COLO829 (cell line): ENCODE data around the gene SIRPD.
"Not testable (repeated sequence)": the region's sequence is repeated elsewhere in the genome, so short reads cannot be mapped to it uniquely, and the experiment has no call there.

Experiments
- DNase-seq: peaks from one replicate; pipeline ENCODE4 v3.0.0; 2012; ENCODE audit warnings: low spot score

SIRPD gene

DNA sequence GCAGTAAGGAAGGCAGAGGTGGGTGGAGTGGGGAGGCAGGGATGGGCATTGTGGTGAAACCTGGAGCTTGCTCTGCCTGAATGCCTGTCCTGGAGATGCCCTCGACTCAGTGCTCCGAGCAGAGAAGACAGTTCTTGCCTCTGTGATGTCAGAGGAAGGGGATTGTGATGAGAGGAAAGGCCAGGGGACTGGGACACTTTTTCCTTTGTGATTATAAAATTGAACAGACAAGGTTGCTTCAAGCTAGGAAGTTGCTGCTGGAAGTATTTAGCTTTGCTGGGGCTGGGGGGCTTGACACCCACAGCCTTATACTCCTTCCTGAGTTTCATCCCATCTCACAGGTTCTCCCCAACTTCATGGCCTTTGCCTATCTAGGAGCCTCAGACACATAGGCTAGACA is at the start of gene SIRPD:
Gene SIRPD, minus strand, starts transcription at position 101 of the 400 bp plus-strand sequence. Its CDS starts 52 bp downstream, at position 49.
- DNase-seq: no peak

DNA sequence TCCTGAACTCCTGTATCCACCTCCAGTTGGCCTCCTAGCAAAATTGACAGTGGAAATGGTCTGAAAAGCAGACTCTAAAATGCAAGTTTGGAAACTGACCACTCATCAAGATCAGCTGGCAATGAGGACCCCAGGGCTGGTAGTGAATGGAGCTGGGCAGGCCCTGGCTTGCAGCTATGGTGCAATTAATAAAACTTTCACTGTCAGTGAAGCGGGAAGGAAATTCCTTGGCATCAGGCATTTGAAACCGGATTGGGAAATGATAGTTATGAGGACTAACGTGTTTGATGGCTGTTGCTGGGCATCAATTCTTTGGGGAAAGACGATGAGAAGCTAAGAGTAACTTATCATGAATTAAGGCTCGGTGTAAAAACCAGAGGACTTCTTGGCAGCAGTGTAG is 43.2 kb upstream of the SIRPD start:
- no peak for DNase-seq

DNA sequence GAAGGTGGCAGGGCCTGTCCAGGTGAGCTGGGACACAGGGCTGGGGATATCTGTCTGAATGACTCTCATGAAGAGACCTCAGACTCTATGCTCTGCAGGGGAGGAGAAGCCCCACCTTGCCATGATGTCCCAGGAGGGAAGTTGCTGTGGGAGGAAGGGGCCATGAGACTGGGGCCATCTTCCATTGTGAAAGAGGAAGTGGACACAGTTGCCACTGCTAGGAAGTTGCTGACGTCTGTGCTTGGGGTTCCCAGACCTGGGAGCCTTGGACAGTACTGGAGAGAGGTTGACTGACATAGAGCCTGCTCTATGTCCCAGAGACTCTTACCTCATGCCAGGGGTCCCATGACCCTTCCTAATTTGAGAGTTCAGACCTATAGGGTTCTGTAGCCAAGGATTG is 37.8 kb upstream of the SIRPD start:
- no peak for DNase-seq

DNA sequence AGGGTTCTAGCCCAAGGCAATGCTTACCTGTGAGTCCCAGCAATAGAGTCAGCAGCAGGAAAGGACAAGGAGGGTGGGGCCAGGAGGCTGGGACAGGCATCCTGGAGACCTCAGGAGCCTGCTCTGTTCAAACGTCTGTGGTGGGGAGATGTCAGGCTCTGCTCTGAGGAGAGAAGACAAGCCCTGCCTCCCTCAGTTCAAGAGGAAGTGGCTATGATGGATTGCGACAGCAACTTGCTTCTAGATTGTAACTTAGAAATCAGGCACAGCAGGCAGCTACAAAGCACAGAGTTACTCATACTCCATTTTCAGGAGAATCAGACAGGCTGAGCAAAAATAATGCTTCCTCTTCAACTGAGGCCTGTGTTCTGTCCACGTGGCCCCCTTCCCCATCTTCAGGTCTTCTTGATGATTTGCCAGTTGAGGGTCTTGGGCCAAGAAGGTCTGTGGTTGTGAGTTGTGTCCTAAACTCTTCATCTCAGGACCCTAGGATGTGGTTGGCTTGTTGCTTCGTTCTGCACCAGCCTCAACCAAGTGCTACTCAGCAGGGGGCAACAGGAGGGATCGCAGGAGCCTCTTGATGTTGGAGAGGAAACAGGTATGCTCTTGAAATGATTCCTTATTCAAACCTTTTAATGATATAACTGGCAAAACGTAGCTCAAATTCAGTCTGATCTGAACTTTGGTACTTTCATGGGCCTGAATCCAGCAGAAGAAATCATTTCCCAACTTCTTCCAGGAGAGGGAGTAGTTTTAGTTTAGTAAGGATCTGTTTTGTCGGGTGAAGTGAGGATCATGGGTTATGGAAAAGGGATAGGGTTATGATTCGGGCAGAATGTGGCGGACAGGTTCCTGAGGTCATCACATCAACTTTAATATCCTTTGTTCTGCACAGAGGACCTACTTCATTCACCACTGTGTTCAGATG is 31.3 kb upstream of the SIRPD start:
- DNase-seq: no peak

DNA sequence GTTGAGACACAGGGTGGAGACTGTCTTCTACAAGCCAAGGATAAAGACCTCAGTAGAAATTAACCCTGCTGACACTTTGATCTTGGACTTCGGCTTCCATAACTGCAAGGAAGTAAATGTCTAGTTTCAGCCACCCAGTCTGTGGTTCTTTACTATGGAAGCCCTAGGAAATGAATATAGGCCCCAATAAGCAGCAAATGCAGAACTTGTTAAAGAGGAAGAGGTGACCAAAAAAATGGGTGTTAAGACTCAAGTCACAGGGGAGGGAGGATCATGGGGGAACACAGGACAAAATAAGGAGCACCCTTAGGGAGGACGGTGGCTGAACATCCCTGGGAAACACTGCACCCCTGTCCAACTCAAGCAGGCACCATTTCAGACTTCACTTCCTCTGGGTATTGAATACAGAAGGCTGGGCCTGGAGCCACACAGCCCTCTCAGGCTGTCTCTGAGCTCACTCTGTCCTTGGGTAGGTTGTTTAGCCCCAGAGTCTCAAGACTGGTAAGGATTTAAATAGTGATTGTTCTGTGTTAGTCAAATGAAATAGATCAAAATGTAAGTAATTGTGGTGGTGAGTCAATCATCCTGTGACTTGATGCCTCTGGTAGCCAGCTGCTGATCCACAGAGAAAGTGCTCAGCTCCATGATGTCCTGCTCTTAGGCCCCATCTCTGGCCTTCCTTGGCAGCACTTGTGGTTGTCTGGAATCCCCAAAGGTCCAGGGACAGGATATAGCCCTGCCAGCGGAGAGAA is 30.5 kb upstream of the SIRPD start:
- DNase-seq: no peak

DNA sequence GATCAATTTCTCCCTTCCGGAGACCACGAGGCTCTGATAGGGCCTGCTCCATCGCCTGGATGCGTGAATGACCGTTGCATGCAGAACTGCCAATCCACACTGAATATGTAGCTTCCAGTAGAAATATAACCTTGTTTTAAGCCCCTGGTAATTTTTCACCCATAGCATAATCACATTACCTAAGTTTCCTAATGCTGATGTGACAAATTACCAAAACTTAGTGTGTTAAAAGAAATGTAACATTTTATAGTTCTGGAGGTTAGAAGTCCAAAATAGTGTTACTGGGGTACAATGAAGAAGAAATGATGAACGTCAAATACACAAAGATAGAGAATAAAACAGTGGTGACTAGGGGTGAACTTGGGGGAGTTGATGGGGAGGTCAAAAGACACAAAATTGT is 22.0 kb upstream of the SIRPD start:
- no peak for DNase-seq

DNA sequence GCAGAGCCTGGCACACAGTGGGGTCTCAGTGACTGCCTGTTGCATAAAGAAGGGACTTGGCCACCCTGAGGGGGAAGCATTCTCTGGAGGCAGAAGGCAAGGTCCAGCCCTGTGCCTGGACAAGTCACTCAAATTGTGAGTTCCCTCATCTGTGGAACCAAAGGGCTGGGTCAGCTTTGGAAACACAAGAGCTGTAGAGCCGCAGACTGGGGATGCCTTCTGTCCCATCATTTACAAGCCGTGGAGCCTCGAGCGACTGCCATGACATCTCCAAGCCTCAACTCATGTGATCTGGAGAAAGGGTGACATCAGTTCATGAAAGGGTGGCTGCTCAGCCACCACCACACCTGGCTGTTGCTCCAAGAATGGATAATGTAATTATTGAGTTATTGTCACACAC is 20.4 kb upstream of the SIRPD start:
- DNase-seq: no peak

DNA sequence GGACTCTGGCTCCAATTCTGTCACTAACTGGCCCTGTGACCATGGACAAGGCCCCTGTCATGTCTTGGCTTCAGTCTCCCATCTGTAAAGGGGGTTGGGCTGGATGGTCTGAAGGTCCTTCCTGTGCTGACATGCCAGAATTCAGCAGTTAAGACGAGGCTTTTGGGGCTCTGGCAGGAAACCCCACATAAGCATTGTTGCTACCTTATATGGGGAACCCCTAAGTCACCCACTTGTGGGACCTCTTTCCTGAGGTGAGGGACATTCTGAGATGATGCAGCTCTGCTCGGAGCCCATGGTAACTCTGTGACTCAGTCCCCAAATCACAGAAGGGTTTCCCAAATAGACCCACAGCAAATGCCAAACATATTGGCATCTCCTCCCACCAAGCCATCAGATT is 19.8 kb upstream of the SIRPD start:
- not testable (repeated sequence) for DNase-seq

DNA sequence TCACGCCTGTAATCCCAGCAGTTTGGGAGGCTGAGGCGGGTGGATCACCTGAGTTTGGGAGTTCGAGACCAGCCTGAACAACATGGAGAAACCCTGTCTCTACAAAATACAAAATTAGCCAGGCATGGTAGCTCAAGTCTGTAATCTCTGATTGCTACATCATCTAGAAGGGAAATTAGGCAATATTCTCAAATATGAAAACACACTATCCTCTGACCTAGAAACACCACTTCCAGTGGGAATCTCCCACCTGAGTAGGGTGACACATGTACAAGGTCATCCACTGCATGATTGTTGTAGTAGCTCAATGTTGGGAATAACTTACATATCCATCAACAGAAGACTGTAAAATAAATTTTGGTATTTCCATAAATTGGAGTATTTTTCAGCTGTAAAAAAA is 19.1 kb upstream of the SIRPD start:
- no peak for DNase-seq

DNA sequence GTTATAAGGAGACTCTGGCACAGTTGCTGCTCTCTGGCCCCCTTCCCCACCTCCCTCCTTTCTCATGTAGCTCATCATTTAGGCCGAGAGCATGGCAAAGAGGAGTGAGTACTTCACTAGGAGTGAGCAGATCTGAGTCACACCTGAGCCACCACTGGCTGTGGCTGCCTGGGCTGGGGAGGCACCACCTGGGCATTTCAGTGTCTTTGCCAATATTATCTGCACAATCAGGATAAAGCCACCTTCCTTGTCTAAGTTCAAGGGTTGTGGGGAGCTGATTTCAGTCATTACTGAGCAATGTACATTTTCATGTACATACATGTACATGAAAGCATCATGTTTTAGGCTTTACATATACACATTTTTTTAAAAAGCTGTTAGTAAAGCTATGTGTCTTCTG is 18.5 kb upstream of the SIRPD start:
- not testable (repeated sequence) for DNase-seq

DNA sequence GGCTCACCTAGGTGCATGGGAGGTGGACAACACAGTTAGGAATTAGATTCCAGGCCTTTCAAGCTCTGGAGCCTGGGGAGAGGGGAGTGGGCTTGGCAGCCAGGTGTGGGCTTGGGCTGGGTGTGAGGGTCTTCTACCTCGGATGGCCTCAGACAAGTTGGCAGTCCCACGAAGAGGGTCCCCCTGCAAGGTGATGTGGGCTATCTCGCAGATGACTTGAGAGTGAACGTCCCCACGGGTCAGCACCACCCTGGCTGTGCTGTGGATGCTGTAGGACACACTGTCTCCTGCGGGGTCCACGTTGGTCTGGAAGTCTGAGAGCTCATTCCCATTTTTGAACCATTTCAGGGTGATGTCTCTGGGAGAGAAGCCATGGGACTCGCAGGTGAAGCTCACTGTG is 14.1 kb upstream of the SIRPD start:
- DNase-seq: not testable (repeated sequence)

DNA sequence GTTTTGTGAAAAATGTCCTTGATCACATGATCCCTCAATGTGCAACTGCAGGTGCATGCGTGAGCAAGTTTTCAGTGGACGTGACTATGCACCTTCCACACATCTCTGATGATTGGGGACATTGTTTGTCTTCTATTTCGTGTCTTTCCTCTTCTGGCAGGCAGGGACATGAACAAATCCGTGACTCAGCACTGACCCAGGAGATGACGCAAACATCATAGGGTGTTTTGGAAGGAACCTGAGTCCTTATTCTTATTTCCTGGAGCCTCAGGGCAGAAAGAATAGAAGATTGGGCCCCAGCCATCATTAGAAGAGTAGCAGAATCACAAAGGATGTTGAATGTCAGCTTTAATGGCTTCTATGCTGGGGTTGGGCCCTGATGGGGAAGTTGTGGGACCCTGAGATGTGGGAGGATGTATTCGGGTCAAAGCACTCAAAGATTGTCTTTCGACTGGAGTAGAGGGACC is 11.9 kb upstream of the SIRPD start:
- peak; percentile 50 for DNase-seq

DNA sequence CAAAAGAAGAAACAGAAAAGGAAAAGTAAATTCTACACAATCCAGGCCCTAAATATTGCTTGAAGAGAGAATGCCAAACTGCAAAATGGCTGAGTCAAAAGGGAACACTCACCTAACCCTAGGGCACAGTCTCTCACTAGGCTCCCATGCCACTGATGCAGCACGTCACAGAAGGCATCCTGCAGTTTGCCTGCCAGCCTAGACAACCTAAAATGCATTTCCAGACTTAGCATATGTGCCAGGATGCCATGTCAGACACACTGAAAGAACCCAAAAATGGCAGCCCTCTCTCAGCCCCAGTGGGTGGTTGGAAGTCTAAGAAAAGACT is 10.6 kb upstream of the SIRPD start:
- no peak for DNase-seq

DNA sequence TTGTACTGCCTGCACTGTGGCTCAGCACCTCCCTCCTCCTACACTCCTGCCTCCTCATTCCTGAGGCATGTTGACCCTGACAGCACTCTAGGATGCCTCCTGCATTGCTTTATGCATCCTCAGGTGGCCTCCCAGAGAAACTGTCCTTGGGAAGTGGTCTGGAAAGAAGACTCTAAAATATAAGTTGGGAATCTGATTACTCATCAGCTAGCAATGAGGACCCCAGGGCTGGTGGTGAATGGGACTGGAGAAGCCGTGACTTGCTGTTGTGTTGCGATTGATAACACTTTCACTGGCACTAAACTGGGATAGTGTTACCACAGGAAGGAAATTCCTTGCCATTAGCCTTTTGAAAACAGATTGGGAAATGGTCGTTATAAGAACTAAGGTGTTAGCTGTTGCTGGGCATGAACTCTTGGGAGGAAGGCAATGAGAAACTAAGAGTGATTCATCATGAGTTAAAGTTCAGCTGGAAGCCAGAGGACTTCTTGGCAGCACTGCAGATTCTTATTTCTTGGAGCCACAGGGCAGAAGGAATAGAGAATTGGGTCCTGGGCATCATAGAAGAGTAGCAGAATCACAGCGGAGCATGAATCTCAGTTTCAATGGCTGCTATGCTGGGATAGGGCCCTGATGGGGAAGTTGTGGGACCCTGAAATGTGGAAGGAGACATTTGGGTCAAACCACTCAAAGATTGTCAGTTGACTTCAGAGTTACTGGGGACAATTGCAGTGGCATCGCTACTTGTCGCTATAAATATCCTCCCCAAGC is 10.1 kb upstream of the SIRPD start:
- DNase-seq: peak; percentile 38

DNA sequence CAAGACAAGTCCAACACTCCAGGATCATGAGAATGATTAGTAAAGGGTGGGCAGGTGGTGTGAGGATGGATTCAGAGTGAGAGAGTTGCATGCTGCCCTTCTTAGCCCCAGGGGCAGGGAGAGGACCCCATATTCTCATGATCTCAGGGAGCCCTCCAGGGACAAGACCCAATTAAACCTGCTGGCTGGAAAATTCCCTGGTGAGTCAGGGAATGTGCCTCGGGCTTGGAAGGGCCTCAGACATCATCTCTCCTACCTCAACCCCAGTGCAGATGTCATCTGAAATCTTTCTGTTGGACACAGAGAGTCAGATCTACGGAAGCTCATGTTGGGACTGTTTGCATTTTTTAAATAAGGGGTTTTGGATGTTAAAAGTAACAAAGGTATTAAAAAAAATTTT is 9.2 kb upstream of the SIRPD start:
- no peak for DNase-seq

DNA sequence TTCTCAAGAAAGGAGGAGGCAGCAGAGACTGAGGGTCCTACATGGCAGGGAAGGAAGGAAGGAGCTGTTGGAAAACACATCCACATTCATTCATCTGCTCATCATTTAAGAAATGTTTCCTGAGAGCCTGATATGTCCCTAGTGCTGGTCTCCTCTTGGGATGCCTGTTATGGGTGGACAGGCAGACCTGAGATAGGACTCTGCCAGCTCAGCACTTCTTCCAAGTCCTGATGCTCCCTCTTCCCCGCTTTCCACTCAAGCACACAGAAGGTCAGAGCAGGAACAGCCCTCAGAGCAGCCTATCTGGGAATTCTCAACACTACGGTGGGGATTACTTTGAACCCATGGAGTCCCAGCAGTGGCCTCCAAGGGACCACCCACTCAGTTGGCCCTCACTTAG is 8.0 kb upstream of the SIRPD start:
- DNase-seq: no peak

DNA sequence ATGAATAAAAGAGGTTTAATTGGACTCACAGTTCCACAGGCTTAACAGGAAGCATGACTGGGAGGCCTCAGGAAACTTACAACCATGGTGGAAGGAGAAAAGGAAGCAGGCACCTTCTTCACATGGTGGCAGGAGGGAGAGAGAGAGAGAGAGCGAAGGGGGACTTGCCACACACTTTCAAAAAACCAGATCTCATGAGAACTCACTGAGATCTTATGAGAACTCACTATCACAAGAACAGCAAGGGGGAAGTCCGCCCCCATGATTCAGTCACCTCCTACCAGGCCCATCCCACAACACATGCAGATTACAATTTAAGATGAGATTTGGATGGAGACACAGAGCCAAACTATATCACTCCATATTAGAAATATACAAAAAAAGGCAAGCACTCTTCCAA is 6.1 kb upstream of the SIRPD start:
- DNase-seq: no peak

DNA sequence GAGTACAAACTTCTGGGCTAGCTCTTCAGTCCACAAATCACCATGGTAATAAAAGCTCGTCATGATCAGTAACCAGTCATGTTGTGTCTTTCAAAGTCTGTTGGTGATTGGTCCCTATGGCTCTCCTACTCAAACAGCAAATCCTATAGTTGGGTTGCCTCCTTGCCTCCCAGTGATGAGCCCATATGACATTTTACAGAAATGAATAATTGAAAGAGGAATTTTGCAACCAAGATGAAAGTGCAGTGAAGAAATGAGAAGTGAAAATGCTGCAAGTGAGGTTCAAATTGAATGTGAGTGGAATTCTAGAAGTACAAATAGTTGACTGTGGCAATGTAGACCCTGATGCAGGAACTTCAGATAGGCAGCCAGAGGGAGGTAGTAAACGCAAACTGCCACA is 5.1 kb upstream of the SIRPD start:
- DNase-seq: no peak

DNA sequence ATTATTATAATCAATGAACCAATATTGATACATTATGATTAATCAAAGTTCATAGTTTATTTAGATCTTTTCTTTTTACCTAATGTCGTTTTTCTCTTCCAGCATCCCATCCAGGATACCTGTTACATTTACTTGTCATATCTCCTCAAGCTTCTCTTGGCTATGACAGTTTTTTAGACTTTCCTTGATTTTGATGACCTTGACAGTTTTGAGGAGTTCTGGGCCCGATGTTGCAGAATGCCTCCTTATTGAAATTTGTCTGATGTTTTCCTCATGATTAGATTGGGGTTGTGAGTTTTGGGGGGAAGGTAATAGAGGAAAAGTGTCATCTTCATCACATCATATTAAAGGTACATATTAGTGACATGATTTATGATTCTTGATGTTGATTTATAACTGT is 3.8 kb upstream of the SIRPD start:
- no peak for DNase-seq

DNA sequence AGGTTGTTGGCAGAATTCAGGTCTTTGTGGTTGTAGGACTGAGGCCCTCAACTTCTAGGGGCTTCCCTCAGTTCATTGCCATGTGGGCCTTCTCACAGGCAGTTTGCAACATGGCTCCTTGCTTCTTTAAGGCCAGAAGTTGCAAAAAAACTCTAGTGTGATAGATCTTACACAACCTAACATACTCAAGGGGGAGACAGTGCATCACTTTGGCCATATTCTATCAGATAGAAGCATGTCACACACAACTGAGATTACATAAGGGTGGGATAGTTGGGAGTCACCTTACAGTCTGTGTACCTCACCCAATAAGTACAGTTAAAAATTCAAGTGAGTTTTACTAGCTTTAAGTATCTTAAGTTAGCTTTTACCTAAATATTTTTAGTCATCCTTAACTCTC is 1.6 kb downstream of the SIRPD start:
- DNase-seq: no peak

DNA sequence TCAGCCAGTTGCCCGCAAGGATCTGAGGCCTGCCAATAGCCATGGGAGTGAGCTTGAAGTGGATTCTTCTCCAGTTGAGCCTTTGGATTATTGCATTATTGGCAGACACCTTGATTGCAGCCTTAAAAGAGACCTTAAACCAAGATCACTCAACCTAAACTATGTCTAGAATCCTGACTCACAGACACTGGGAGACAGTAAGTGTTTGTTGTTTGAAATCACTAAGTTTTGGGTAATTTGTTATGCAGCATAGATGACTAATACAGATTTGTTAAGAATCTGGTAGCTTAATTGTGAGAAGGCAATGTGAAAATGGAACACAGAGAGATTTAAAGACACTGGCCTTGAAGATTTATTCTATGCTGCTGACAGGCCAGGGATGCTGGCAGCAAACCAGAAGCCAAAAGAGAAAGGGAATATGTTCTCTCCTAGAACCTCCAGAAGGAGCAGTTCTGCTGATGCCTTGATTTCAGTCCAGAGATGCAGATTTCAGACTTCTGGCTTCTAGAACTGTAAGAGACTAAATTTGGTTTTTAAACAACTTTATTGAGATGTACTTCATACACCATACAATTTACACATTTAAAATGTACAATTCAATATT is 17.6 kb downstream of the SIRPD start:
- DNase-seq: no peak

DNA sequence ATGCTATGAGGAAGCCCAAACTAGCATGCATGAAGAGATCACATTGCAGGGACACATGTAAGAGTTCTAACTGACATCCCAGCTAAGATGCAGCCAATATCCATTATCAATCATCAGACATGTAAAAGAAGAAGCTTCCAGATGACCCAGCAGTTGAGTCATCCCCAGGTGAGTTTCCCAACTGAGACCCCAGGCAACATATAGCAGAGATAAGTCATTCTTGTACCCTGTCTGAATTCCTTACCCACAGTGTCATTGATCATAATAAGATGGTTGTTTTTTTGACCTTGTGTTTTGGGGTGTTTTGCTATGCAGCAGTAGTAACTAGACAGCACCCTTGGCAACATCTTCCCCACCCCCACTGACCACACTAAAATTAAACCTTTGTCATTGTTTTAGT is 18.9 kb downstream of the SIRPD start:
- DNase-seq: no peak
